GM19324 (cell line): ENCODE data around the gene FAM13A.
A peak's percentile ranks its signal among the peaks of the same experiment; 100 is the strongest.
"Not testable (repeated sequence)": the region's sequence is repeated elsewhere in the genome, so short reads cannot be mapped to it uniquely, and the experiment has no call there.

Experiments used
- ATAC-seq: cut with Tn5 transposase; IDR thresholded peaks from one replicate; pipeline ENCODE4 v1.9.1; 2021; ENCODE audit warnings: mild to moderate bottlenecking, moderate library complexity; ENCODE audit not compliant: unreplicated experiment, low FRiP score

The FAM13A gene

DNA sequence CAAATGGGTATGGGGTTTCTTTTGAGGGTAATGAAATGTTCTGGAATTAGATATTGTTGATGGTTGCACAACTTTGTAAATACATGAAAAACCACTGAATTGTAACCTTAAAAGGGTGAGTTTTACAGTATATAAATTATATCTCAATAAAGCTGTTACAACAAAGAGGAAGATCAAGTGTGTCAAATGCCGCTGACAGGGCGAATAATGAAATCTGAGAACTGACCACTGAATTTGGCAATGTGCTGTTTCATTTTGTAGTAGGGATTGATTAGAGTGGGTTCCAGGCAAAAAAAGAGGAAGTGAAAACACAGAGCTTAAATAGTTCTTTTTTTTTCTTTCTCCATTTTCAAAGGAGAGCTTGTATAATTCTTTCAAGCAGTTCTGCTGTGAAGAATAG is 198.2 kb downstream of the FAM13A start:
- ATAC-seq: peak; percentile 93

DNA sequence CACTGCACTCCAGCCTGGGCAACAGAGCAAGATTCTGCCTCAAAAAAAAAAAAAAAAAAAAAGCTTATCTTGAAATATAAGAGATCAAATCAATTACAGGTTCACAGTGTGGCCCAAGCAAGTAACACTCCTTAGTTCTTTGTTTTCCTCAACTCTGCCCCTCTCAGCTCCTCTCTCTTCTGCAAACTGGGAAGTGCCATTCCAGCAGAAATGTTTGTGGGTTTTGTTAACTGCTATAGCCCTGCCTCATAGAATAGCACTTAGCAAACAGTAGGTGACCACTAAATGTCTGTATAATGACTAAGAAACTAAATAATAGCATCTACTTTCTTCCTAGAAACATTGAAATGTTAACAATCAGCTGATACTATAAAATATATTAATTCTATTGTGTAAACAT is 199.4 kb downstream of the FAM13A start:
- no peak for ATAC-seq

DNA sequence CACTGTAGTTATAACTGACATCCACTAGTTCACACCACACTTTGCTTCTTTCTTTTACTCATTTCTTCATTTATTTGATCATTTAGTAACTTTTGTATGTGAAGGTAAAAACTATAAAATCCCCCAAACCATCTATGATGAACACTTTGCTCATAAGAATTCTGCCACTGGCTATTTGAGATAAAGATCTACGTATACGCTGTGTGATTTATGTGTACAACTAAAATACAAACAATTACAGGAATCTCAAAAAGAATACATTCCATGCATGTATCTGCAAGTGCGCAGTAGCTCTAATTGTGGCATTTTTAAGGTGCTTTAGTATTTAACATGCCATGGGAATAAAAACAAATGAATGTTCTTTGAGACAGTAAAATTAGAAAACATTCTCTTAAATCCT is 202.5 kb downstream of the FAM13A start:
- no peak for ATAC-seq

DNA sequence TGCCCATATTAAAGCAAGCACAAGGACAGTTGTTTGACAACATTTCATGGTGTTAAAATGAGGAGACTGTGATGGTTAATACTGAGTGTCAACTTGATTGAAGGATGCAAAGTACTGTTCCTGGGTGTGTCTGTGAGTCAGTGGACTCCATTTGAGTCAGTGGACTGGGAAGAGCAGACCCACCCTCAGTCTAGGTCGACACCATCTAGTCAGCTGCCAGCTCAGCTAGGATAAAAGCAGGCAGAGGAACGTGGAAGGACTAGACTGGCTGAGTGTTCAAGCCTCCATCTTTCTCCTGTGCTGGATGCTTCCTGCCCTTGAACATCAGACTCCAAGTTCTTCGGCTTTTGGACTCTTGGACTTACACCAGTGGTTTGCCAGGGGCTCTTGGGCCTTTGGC is 203.4 kb downstream of the FAM13A start:
- ATAC-seq: not testable (repeated sequence)

DNA sequence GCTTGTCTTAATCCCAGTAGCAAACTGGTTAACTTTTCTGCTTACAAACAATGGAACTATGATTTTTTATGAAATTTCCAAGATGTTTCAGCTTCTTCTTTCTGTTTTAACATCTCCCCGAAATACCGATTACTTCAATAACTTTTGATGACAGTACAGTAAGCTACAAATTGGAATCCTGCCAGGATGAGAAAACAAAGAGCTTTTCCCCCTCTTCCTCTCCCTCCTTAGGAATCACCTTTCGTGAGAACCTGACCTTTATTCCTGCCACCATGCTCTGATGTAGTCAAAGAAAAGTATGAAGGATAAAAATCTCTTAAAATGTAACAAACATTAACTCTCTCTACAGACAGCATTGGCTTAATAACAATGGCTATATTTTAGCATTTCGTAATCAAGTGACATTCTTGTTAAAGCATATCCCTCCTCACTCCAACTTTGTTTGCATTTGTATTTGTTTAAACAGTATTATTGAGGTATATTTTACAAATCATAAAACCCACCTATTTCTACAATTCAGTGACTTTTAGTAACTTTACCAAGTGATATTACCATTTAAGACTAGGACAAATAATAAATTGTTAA is 210.7 kb downstream of the FAM13A start:
- ATAC-seq: no peak

DNA sequence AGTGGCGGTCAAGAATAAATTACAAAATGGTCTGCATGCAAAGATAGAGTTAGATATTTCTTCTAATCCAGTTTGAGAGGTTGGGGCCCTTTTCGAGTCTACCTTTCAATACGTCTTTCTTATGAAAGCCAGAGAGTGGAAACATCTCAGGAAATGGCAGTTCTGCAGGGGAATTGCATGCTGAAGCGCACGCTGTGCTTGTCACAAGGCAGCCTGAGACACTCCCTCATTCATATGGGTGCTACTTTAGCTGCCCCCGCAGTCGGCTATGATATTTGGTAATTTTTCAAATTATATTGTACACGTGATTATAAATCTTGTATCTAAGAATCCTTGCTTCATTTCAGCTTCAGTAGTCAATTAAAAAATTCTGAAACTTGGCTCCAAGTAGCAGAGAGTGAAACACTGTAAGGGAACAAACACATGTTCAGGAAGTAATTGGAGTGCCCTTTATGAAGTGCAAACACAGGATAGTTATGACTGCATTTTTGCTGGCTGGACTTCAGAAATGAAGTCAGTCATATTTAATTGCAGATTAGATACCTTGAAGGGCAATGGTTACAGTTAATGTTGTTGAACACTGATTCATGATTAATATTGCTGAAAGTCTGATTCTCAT is 213.8 kb downstream of the FAM13A start:
- ATAC-seq: no peak

DNA sequence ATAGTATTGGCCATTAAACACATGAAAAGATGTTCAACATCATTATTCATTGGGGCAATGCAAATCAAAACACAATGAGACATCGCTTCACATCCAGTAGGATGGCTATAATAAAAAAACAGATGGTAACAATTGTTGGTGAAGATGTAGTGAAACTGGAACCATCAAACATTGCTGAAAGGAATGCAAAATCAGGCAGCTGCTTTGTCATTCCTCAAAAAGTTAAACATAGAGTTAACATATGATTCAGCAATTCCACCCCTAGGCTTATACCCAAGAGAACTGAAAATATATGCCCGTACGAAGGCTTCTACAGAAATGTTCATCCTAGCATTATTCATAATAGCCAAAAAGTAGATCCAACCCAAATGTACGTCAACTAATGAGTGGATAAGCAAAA is 215.3 kb downstream of the FAM13A start:
- ATAC-seq: no peak

DNA sequence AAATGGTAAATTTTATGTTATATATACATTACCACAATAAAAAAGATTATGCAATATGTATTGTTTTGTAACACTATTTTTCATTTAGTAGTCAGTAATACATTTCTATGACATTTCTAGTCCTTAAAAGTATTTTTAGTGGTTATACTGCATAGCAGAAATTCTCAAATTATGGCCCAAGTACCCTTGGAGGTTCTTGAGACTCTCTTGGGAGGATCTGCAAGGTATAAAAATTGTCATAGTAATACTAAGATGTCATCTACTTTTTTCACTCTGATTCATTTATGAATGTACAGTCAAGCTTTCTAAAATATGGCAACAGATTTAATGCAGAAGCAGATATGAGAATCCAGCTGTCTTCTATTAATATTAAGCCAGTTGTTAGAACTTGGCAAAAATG is 220.8 kb downstream of the FAM13A start:
- no peak for ATAC-seq

DNA sequence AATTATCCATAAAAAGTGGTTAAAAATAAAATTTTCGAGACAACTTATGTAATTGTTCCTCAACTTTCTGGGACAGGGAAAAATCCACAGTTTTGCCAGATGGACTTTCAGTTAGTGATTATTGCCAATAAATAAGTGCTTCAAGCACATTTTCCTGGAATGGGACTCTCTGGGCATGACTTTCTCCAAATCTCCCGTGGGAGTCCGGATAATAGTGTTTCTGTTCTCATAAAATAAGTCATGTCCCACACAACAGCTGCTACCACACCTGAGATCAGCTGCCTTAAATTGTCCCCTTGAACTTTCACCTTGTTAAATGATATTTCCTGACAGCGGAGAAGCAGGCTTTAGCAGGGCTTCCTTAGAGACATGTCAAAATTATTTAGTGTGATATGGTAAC is 226.0 kb downstream of the FAM13A start:
- ATAC-seq: no peak

DNA sequence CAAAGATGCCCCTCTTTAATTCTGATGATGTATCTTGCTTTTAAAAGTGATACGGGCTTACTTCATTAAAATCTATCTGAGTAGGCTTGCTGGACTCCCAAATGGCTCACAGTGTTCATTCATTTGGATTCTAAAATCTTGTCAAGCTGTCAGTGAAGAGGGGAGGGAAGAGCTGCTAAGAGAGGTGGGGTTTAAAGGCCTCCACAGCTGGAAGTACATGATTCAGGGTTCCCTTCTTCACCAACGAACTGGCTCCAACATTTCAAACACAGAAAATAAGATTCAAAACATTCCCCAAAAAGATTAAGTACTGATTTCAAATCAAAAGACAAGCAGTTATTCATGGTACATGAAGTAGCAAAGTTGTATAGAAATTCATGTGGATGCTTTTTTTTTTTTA is 226.4 kb downstream of the FAM13A start:
- no peak for ATAC-seq

DNA sequence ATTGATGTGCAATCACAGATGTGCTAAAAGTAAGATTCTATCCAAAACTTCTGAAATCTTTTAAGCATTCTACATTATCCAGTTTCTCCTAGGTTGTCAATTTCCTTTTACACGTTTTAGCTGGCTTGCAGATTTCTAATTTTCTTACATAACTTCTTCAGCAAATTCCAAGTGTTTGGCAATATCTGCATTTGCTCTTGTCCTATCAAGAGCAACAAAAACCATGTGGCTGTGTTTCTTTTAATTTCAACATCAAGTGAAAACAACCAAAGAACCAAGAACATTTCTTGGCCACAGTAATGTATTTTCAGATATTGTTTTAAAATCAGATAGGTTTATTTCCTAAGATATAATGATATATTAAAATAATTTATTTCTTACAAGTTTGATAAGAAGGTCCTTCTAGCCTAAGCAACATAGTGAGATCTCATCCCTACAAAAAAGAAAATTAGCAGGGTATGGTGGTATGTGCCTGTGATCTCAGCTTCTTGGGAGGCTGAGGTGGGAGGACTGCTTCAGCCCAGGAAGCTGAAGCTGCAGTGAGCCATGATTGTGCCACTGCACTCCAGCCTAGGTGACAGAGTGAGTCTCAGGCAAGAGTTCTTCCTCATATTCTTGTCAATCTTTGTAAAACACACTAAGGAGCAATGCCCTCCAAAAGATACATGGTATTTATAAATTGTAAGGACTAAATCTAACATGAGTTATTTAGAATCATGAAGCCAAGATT is 228.0 kb downstream of the FAM13A start:
- no peak for ATAC-seq

DNA sequence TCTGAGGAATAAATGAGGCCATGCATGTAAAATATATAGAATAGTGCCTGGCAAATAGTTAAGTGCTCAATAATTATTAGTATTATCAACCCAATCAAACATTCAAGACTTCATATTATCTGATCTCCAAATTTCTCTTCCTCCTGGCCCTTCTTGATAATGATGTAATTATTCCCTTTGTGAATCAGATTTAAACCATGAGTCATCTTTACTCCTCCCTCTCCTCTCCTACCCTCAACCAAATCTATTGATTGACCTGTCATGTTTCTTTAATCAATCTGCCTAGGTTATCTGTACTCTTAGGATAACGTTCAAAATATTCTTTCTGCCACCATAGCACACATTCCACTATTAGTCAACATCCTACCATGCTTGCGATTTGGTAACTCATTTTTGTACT is 229.5 kb downstream of the FAM13A start:
- no peak for ATAC-seq

DNA sequence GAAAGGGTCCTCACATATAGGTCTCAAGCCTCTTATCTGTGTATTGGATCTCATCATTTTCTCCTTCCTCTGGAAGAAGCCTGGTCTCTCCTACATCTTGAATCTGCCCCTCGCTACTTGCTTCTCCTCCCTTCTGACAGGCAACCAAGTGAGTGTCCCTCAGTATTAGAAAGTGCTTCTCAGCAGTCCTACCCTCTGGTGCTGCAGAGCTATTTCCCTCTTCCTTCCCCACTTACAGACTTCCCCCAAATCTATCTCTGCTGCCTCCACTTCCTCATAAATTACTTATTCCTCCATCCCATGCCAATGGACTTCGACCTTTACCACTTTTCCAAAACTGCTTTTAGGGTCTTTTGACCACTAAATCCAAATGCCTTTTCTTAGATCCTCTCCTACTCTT is 230.2 kb downstream of the FAM13A start:
- ATAC-seq: no peak

DNA sequence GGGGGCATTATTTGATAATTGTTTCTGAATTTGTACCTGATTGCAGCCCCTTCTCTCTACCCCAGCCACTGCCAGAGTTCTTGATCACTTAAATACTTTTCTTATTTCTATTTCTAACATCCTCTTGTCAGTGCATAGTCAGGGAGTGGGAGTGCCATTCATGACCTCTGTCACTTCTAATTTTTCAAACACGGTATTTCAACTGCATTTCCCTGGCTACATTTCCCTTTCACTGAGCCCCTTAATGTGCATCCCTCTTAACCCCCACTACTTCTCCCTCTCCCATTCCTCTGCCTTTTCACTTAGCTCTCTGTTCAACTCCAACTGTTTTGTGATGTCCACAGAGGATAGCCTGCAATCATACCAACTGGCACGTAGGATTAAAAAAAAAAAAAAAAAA is 231.1 kb downstream of the FAM13A start:
- ATAC-seq: no peak

DNA sequence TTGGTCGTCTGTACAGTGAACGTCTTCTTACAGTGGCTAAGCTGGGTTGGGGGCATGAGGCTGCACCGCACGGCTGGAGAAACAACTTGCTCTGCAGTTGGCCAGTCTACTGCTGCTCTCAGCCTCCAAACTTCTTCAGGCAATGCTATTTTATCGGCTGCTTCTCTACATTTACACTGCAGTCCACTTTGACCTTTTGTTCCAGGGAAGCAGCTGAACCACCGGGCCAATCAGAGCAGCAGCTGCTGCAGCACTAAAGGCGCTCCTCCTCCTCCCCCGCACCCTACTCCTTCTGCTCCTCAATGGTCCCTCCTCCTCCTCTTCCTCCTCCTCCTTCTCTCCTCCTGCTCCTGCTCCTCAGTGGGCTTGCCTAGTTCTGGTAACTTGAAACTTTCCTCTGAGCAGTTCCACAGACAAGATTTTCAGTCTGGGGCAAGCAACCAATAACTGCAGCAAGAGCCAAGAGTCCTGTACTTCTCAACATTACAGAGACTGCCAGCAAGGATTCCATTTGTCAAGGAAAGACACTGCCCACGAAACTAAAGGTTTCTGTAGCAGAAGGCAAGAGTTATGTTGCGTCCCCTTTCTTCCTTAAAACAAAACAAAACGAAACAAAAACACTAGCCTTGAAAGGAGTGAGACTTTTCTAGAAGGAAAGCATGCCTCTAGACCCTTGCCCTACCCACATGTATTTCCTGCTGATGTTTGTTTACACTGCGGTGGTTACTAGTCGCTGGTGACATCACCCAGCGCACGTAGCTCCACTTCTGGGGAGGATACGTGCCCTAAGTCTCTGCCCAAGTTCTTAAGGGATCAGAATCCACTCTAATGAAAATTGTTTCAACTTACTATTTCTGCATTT is 233.7 kb downstream of the FAM13A start:
- ATAC-seq: peak; percentile 94

DNA sequence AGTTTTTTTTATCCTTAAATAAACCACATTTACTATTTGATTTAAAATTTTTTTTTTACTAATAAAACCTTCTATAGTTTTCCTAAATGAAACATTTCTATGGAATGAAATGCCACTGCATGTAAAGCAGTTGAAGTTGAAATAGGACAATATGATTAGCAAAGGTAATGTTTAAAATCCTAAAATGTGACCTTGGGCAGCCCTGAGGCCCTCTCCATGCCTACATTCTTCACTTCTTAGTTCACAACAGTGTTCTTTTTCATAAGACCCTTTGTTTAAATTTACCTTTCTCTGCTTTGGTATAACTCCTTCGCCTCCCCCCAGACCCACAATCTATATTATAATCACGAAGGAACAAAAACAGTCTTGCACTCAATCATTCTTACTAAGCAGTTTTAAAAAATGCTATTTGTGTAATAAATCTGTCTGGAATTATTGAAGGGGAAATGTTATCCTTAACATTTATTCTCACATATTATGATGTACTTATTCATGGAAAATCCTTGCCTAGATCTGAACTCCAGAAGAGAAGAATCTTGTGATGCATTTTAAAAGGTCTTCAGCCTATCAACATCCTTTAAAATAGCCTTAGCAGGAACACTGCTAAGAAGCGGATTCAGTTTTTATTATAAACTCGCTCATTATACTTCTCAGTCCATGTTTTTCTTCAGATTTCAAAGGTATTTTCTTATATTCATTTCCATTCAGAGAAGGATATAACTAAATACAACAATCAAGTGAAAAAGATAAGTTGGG is 234.8 kb downstream of the FAM13A start:
- no peak for ATAC-seq

DNA sequence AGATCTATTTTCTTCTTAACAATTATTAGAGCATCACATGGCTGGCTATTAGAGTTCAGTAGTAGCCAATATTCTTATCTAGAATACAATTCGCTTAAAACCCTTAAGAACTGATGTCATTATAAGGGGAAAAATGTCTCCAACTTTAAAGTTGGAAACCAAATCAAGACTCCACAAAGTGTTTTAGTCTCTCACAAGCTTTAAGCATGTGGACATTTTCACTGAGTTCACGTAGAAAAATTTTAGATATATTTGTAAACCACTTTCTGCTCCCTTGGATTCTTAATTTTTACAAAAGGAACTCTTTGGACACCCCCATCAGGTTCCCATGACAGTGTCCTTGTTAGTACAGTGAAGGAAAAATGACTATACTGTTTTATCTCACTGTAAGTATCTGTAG is 235.5 kb downstream of the FAM13A start:
- ATAC-seq: no peak

DNA sequence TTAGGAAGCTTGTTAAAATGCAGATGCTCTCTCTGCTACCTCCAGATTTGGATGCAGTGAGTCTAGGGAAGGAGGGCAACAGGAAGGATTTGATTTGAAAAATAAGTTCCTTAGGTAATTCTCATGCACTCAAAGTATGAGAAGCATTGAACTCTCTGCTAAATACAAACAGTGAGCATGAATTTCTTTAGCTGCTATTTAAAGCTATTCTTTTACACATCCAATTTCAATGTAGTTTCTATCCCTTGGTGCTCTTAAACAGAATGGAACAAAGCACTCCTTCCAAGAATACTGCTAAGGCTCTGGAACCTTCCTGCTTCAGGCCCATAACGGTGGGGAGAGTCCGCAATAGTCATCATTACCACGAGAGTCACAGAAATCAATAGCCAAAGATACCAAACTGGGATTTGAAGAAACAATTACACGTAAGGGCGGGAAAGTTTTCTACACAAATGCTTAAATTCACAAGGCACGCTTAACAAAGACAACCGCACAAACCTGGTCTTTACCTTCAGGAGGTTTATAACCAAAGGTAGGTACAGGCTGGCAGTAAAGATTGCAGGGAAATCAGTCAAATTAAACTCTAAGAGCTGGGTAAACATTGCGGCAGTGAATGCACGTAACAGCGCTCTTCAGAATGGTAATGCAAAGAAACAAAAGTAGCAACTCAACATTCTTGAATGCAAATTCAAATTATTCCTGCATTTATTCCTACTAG is 236.1 kb downstream of the FAM13A start:
- no peak for ATAC-seq

DNA sequence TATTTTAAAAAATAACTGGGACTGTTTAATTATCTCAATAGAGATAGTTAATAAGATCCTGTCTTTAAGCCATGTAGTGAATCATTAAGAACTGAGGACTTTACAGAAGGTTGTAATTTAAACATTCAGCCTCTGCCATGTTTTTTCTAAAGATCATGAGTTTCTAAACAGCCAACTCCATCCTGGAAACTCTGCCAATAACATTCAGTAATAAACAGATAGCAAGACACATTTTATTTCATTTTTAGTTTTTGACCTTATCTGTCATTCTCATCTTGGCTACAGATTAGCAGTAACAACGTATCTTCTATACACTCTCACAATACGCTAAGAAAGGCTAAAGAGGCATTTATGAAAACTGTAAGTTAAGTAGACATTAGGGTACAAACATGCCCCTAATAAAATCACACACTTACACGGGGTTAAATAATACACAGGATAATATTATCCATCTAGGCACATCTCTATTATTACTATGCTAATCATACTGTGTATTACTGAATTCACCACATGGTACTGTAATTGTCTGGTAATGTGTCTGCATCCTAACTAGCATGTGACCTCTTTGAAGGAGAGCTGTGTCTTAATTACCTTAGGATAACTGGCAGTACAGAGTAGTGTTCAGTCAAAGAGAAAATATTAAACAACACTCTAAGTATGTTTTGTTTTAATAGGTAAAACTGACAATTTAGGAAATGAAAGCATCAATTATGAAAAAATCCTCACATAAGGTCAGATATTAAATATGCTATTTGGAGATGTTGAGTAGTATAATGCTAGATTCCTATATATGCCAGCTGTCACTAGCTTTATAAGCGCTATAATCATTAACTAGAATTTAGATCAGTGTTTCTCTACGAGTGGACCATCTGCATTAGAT is 236.9 kb downstream of the FAM13A start:
- no peak for ATAC-seq
